ENCODE data around the gene EXOC7. TPM values are rescaled to one million over a fixed set of nuclear protein-coding genes. Genes with fewer than 3 reads are reported as not detected.

Gene EXOC7
- total RNA-seq, 1 experiment from 2014 or later = 160 TPM

- H3K18ac ChIP-seq (ENCODE audit: insufficient read length, low read depth, low read length) = no peak overlapping the region
Measured at GRCh38 chr17:76034428-76035350, 68.9 kb downstream of the EXOC7 start.

More at GRCh38 chr17:76034428-76035350, 68.9 kb downstream of the EXOC7 start:
- Histone ChIP-seq H2BK12ac (ENCODE audit: insufficient read length, low read depth, low read length) (no peak overlapping the region), H3K14ac (ENCODE audit: insufficient read depth, low read length) (no peak overlapping the region), H4K91ac (ENCODE audit: insufficient read length, low read depth, low read length) (no peak overlapping the region), H3K79me1 (ENCODE audit: insufficient read depth, low read depth, low read length, poor library complexity, severe bottlenecking) (no peaks in the 10 kb centered on the region), H3K56ac (ENCODE audit: insufficient read length, low read depth, low read length) (no peak overlapping the region), H3T11ph (ENCODE audit: low read length) (no peak overlapping the region), H3K23ac (ENCODE audit: insufficient read length, low read depth, low read length) (no peak overlapping the region), H2BK120ac (ENCODE audit: low read depth, low read length, poor library complexity, severe bottlenecking) (no peak overlapping the region), H3K23me2 (ENCODE audit: insufficient read length, low read depth, low read length, poor library complexity, severe bottlenecking) (no peaks in the 10 kb centered on the region), H4K5ac (ENCODE audit: insufficient read length, low read depth, low read length) (no peak overlapping the region), H2BK20ac (ENCODE audit: low read depth, low read length, poor library complexity, severe bottlenecking) (no peak overlapping the region), H3K9me3 (ENCODE audit: control insufficient read depth, low read depth, low read length) (no peaks in the 10 kb centered on the region), H3K27me3 (ENCODE audit: insufficient read depth, low read length) (no peaks in the 10 kb centered on the region), H4K8ac (replicated peaks; ENCODE audit: insufficient read length, low read depth, low read length) (no peak overlapping the region), H3K4me2 (ENCODE audit: insufficient read depth, insufficient read length, low read length) (no peak overlapping the region), H2BK15ac (ENCODE audit: low read depth, low read length) (no peak overlapping the region), H3K79me2 (ENCODE audit: insufficient read depth, low read length) (no peaks in the 10 kb centered on the region), H3K9ac (ENCODE audit: extremely low read depth, insufficient read length, low read length) (no peak overlapping the region), H3K27ac (ENCODE audit: insufficient read length, low read depth, low read length) (no peak overlapping the region), H2AK5ac (ENCODE audit: insufficient read length, low read length) (no peak overlapping the region), H2BK5ac (ENCODE audit: insufficient read length, low read length) (no peak overlapping the region), H3K4me1 (ENCODE audit: insufficient read depth, low read length) (peaks cover 1% of the 10 kb centered on the region; the same call in 1 of the 2 replicates), H3K4ac (ENCODE audit: low read depth, low read length) (no peak overlapping the region), H4K20me1 (ENCODE audit: control insufficient read depth, insufficient read depth, insufficient read length) (no peaks in the 10 kb centered on the region), H2AFZ (ENCODE audit: low read length) (no peak overlapping the region)
- no peaks in the 10 kb centered on the region; a peak in 1 of 5 replicates for H3K9me3 Mint-ChIP-seq
- DNase-seq = no peak
- TF ChIP-seq CTCF (conservative IDR thresholded peaks at IDR 0.05) = no peak
- peaks cover 25 to 39% of the 10 kb centered on the region in 2 experiments for H3K4me1 Mint-ChIP-seq
- peaks cover 11 to 20% (median 17%) of the 10 kb centered on the region in 3 experiments; a peak in 6 of 7 replicates for H3K36me3 Mint-ChIP-seq (ENCODE audit: insufficient read depth in 1 of 3, low read depth in 3 of 3)
- no CpG with 5 or more reads among the region's 13 CpGs for WGBS (ENCODE audit: extremely low coverage, insufficient read length, low lambda C conversion rate)
- H3K27ac Mint-ChIP-seq = peak overlapping the region in 2 of 3 experiments; percentile 49 to 85; a peak in 5 of 7 replicates
- no peak overlapping the region for H3K4me3 Mint-ChIP-seq
- no peaks in the 10 kb centered on the region for H3K27me3 Mint-ChIP-seq (ENCODE audit: low read depth)
